NCI-H1417 treated with DMSO at 0.1 percent for 48 hours (cell line): Measurements from ENCODE around the gene GNAT2.
"Not testable (repeated sequence)": the region's sequence is repeated elsewhere in the genome, so short reads cannot be mapped to it uniquely, and the experiment has no call there.

Experiments
- DNase-seq: peaks from one replicate; lab custom pipeline; 2025; lab: John Stamatoyannopoulos, UW

GNAT2 gene

GRCh38 chr1:109619576-109620400 is at the start of gene GNAT2, which contains the start of gene AMPD2:
Gene GNAT2 (minus strand): TSS chr1:109619616. CDS start chr1:109612870, 6,746 bp downstream.
Gene AMPD2 (plus strand): TSS chr1:109619837. CDS start chr1:109621176, 1,339 bp downstream.
- DNase-seq = no peak

GRCh38 chr1:109668123-109668775 is 48.8 kb upstream of the GNAT2 start:
- DNase-seq = no peak

GRCh38 chr1:109667452-109668122 is 48.2 kb upstream of the GNAT2 start, which contains the start of gene GSTM2:
Gene GSTM2 (plus strand): TSS chr1:109668057. CDS start chr1:109668116, 59 bp downstream.
- DNase-seq = no peak

GRCh38 chr1:109664671-109665070 is 45.3 kb upstream of the GNAT2 start:
- DNase-seq = no peak

GRCh38 chr1:109661391-109661790 is 42.0 kb upstream of the GNAT2 start:
- no peak for DNase-seq

- DNase-seq = not testable (repeated sequence)
These were observed 41.2 kb upstream of the GNAT2 start for GRCh38 chr1:109660691-109661026.

GRCh38 chr1:109659997-109660690 is 40.7 kb upstream of the GNAT2 start:
- no peak for DNase-seq

- no peak for DNase-seq
These were observed 39.7 kb upstream of the GNAT2 start for GRCh38 chr1:109659145-109659544.

- no peak for DNase-seq
These were observed 39.2 kb upstream of the GNAT2 start for GRCh38 chr1:109658533-109659042.

- no peak for DNase-seq
These were observed 38.6 kb upstream of the GNAT2 start for GRCh38 chr1:109657970-109658369.

GRCh38 chr1:109657395-109657794 is 38.0 kb upstream of the GNAT2 start:
- DNase-seq = no peak

- no peak for DNase-seq
These were observed 36.5 kb upstream of the GNAT2 start, which contains the start of gene GSTM4 for GRCh38 chr1:109655615-109656519. Gene GSTM4 (plus strand): TSS chr1:109656099. CDS start chr1:109656390, 291 bp downstream.

GRCh38 chr1:109654519-109654918 is 35.1 kb upstream of the GNAT2 start:
- DNase-seq = no peak

- no peak for DNase-seq
These were observed 33.9 kb upstream of the GNAT2 start for GRCh38 chr1:109653306-109653705.

GRCh38 chr1:109652402-109652801 is 33.0 kb upstream of the GNAT2 start:
- DNase-seq = no peak

GRCh38 chr1:109650609-109651008 is 31.2 kb upstream of the GNAT2 start:
- no peak for DNase-seq

GRCh38 chr1:109649491-109649914 is 30.1 kb upstream of the GNAT2 start:
- DNase-seq = no peak

- DNase-seq = no peak
These were observed 25.3 kb upstream of the GNAT2 start for GRCh38 chr1:109644670-109645069.

- DNase-seq = no peak
These were observed 24.2 kb upstream of the GNAT2 start for GRCh38 chr1:109643385-109644230.

GRCh38 chr1:109642626-109643025 is 23.2 kb upstream of the GNAT2 start:
- no peak for DNase-seq
